GM13977 (cell line): ENCODE measurements around the gene SH3RF3.

Experiments used
- DNase-seq: peaks from one replicate; pipeline ENCODE4 v3.0.0; 2012; ENCODE audit warnings: low spot score
- CTCF ChIP-seq: IDR thresholded peaks from 2 replicates; pipeline ENCODE4 v1.5.1; 2012; ENCODE audit warnings: mild to moderate bottlenecking, control low read depth; ENCODE audit not compliant: insufficient read depth; ENCODE audit errors: extremely low read depth, missing control alignments
- in situ Hi-C: fragments of 300-500 bp; cut with MboI; formaldehyde crosslinking; loops from one replicate; pipeline ENCODE4 v1.12.0; 2022; ENCODE audit warnings: low sequenced_read_pairs, low pct_unique_long_range_greater_than_20kb, mixed read lengths, inconsistent platforms; ENCODE audit not compliant: unreplicated experiment

Gene SH3RF3

GRCh38 chr2:109525836-109526235 is 396.8 kb downstream of the SH3RF3 start:
- DNase-seq = peak; percentile 3
- in situ Hi-C loops = no loop called here
- TF ChIP-seq CTCF = no peak

DNA sequence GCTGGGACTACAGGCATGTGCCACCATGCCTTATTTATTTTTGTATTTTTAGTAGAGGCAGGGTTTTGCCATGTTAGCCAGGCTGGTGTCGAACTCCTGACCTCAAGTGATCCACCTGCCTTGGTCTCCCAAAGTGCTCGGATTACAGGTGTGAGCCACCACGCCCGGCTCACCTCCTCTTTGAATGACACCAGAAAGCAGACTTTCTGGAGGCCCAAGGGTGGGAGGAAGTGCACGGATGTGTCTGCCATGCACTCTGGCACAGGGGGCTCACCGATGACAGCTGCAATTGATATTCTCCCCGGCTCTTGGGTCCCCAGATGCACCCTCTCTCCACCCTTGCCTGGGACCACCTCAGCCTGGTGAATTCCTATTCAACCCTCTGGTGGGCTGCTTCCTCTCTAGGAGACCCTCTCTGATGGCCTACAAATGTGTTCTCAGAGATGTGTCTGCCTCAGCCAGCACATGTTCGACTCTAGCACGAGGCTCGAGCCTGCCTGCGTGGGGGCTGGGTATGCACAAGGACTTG is 397.5 kb downstream of the SH3RF3 start:
- DNase-seq = no peak
- no peak for TF ChIP-seq CTCF
- in situ Hi-C loops = no loop called here

GRCh38 chr2:109527079-109527478 is 398.1 kb downstream of the SH3RF3 start:
- in situ Hi-C loops = no loop called here
- TF ChIP-seq CTCF = no peak
- DNase-seq = no peak

- in situ Hi-C loops = no loop called here
- DNase-seq = no peak
- TF ChIP-seq CTCF = no peak
Measured at GRCh38 chr2:109527846-109528705, 399.1 kb downstream of the SH3RF3 start.

DNA sequence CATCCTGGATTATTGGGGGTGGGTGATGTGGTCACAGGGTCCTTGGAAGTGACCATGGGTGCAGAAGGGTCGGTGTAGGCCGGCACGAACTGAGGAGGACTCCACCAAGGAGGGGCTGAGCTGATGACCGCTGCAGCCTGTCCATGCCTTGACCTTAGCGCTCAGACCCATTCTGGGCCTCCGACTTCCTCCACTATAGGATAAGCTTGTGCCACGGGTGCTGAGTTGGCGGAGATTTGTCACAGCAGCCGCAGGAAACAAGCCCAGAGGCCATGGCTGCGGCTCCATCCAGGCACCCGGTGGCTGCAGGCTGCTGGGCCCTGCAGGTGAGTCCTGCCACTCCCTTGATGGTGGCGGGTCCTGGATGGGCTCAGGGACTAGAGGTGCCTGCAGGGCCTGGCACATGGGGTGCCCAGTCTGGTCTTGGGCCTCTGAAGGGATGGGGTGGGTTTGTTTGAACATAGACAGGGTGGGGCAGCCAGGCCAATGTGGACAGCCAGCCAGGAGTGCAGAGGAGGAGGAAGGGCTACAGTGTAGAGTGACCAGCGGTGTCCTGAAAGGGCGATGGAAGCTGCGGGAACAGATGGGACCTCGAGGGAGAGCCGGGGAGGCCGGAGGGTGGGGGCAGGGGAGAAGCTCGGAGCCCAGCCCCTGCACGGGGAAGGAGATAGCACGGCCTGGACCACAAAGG is 400.0 kb downstream of the SH3RF3 start:
- no peak for DNase-seq
- in situ Hi-C loops = no loop called here
- TF ChIP-seq CTCF = no peak

- DNase-seq = no peak
- in situ Hi-C loops = no loop called here
- no peak for TF ChIP-seq CTCF
Measured at GRCh38 chr2:109529532-109530449, 400.8 kb downstream of the SH3RF3 start.
